ENCODE data around the gene B4GALT1. TPM values are rescaled to one million over a fixed set of nuclear protein-coding genes. Genes with fewer than 3 reads are reported as not detected.
A peak's percentile ranks its signal among the peaks of the same experiment; 100 is the strongest.

The B4GALT1 gene
- total RNA-seq, 1 experiment from 2014 or later = 31.4 TPM

- no peaks in the 10 kb centered on the region for H3K27me3 ChIP-seq (ENCODE audit: insufficient read depth, low read length)
- no peak overlapping the region for H3K27ac ChIP-seq (ENCODE audit: low read depth, low read length)
- H3K4me2 ChIP-seq (ENCODE audit: low read length) = no peak overlapping the region
- BruUV-seq (replicated peaks) = no TSS peak
- RAD21 ChIA-PET (ENCODE audit: low non-redundant PET in 1 of 2, low total read pairs in 2 of 2, uncharacterized antibody in 2 of 2, unreplicated experiment in 2 of 2) = no interaction called here
- no peaks in the 10 kb centered on the region for H3K9me2 ChIP-seq (ENCODE audit: insufficient read depth)
- CTCF ChIA-PET = no interaction called here
- H3K79me2 ChIP-seq (ENCODE audit: insufficient read depth, low read length) = peaks cover 17% of the 10 kb centered on the region; the same call in 1 of the 2 replicates
- H3K4me3 ChIP-seq (replicated peaks in 1 of 2; ENCODE audit: low read depth in 1 of 2, low read length in 2 of 2) = no peak overlapping the region
- H2AFZ ChIP-seq (ENCODE audit: low read depth, low read length, poor library complexity, severe bottlenecking) = no peak overlapping the region
- ATAC-seq = no peak
- POLR2A ChIA-PET = no interaction called here
- H3K9ac ChIP-seq (ENCODE audit: low read length) = no peak overlapping the region
- intact Hi-C loops (cut with micrococcal nuclease) = no loop called here
- TF ChIP-seq ELF1 (IDR thresholded peaks at IDR 0.05; ENCODE audit: borderline replicate concordance, low read depth) (no peak), ATF3 (IDR thresholded peaks at IDR 0.05) (no peak), POLR2A (IDR thresholded peaks at IDR 0.05; ENCODE audit: borderline replicate concordance, extremely low read depth, insufficient read depth, insufficient read length) (no peak), SIN3A (IDR thresholded peaks at IDR 0.05; ENCODE audit: low read depth) (no peak), CEBPB (IDR thresholded peaks at IDR 0.05; ENCODE audit: low read depth) (peak; percentile 81)
- no peak for DNase-seq (ENCODE audit: low read depth, low spot score)
- no peaks in the 10 kb centered on the region for H3K9me3 ChIP-seq (ENCODE audit: control insufficient read depth in 1 of 2, insufficient read depth in 1 of 2, low read depth in 1 of 2, low read length in 2 of 2)
- peaks cover 0 to 19% of the 10 kb centered on the region in 2 experiments; a peak in 1 of 4 replicates for H3K4me1 ChIP-seq (ENCODE audit: control insufficient read depth in 1 of 2, insufficient read depth in 2 of 2, low read length in 2 of 2)
- H3K36me3 ChIP-seq (ENCODE audit: control insufficient read depth in 1 of 2, insufficient read depth in 2 of 2, low read length in 2 of 2) = no peaks in the 10 kb centered on the region
- no peaks in the 10 kb centered on the region for H4K20me1 ChIP-seq (ENCODE audit: insufficient read depth)
These were observed 23.9 kb downstream of the B4GALT1 start for GRCh38 chr9:33143241-33143661.

GRCh38 chr9:33142535-33142934 is 24.6 kb downstream of the B4GALT1 start:
- Histone ChIP-seq H3K9me2 (ENCODE audit: insufficient read depth) (no peaks in the 10 kb centered on the region), H3K9me3 (ENCODE audit: control insufficient read depth in 1 of 2, insufficient read depth in 1 of 2, low read depth in 1 of 2, low read length in 2 of 2) (no peaks in the 10 kb centered on the region), H4K20me1 (ENCODE audit: insufficient read depth) (no peaks in the 10 kb centered on the region), H2AFZ (ENCODE audit: low read depth, low read length, poor library complexity, severe bottlenecking) (no peak overlapping the region), H3K27ac (ENCODE audit: low read depth, low read length) (no peak overlapping the region), H3K79me2 (ENCODE audit: insufficient read depth, low read length) (peaks cover 16% of the 10 kb centered on the region; the same call in 1 of the 2 replicates), H3K4me2 (ENCODE audit: low read length) (no peak overlapping the region), H3K4me3 (replicated peaks in 1 of 2; ENCODE audit: low read depth in 1 of 2, low read length in 2 of 2) (no peak overlapping the region), H3K36me3 (ENCODE audit: control insufficient read depth in 1 of 2, insufficient read depth in 2 of 2, low read length in 2 of 2) (no peaks in the 10 kb centered on the region), H3K9ac (ENCODE audit: low read length) (no peak overlapping the region), H3K4me1 (ENCODE audit: control insufficient read depth in 1 of 2, insufficient read depth in 2 of 2, low read length in 2 of 2) (peaks cover 0 to 19% of the 10 kb centered on the region in 2 experiments; a peak in 1 of 4 replicates), H3K27me3 (ENCODE audit: insufficient read depth, low read length) (no peaks in the 10 kb centered on the region)
- intact Hi-C loops (cut with micrococcal nuclease) = no loop called here
- BruUV-seq (replicated peaks) = no TSS peak
- TF ChIP-seq ZFX (IDR thresholded peaks at IDR 0.05) (no peak), FOSL1 (IDR thresholded peaks at IDR 0.05; ENCODE audit: low read depth) (no peak)
- ChIA-PET CTCF (no interaction called here), POLR2A (no interaction called here), RAD21 (ENCODE audit: low non-redundant PET in 1 of 2, low total read pairs in 2 of 2, uncharacterized antibody in 2 of 2, unreplicated experiment in 2 of 2) (no interaction called here)
- DNase-seq (ENCODE audit: low read depth, low spot score) (no peak), ATAC-seq (no peak)

Data from HCT116 (cell line).